Measurements from ENCODE around the gene TMEM184B.

Gene TMEM184B

GRCh38 chr22:38249803-38250642 is 22.8 kb downstream of the TMEM184B start:
- TF ChIP-seq ZNF70 (CRISPR knock-in tag; IDR thresholded peaks at IDR 0.05) = no peak
- TF ChIP-seq PATZ1 (CRISPR knock-in tag; IDR thresholded peaks at IDR 0.05; ENCODE audit: borderline replicate concordance) = no peak
- no peak for TF ChIP-seq PPARA (CRISPR knock-in tag; IDR thresholded peaks at IDR 0.05; ENCODE audit: borderline replicate concordance)
- TF ChIP-seq ZNF8 (CRISPR knock-in tag; IDR thresholded peaks at IDR 0.05) = no peak
- no peak for TF ChIP-seq ZFP30 (CRISPR knock-in tag; IDR thresholded peaks at IDR 0.05)
- no peak for ATAC-seq

- TF ChIP-seq POU6F1 (CRISPR knock-in tag; IDR thresholded peaks at IDR 0.05; ENCODE audit: borderline replicate concordance, low read depth) (no peak), GLIS3 (CRISPR knock-in tag; IDR thresholded peaks at IDR 0.05) (no peak), PPARA (CRISPR knock-in tag; IDR thresholded peaks at IDR 0.05; ENCODE audit: borderline replicate concordance) (no peak), ISL1 (CRISPR knock-in tag; IDR thresholded peaks at IDR 0.05) (no peak), PATZ1 (CRISPR knock-in tag; IDR thresholded peaks at IDR 0.05; ENCODE audit: borderline replicate concordance) (no peak), BACH2 (CRISPR knock-in tag; IDR thresholded peaks at IDR 0.05; ENCODE audit: borderline replicate concordance) (no peak)
Observed at GRCh38 chr22:38249301-38249700, 23.5 kb downstream of the TMEM184B start.

GRCh38 chr22:38248280-38248679 is 24.5 kb downstream of the TMEM184B start:
- no peak for TF ChIP-seq OSR1 (CRISPR knock-in tag; IDR thresholded peaks at IDR 0.05)
- TF ChIP-seq BACH2 (CRISPR knock-in tag; IDR thresholded peaks at IDR 0.05; ENCODE audit: borderline replicate concordance) = no peak
- no peak for TF ChIP-seq ZNF70 (CRISPR knock-in tag; IDR thresholded peaks at IDR 0.05)
- no peak for ATAC-seq

More at GRCh38 chr22:38249301-38249700, 23.5 kb downstream of the TMEM184B start:
- no peak for ATAC-seq

GRCh38 chr22:38247713-38248112 is 25.1 kb downstream of the TMEM184B start:
- ATAC-seq = no peak

More at GRCh38 chr22:38247713-38248112, 25.1 kb downstream of the TMEM184B start:
- TF ChIP-seq ZNF70 (CRISPR knock-in tag; IDR thresholded peaks at IDR 0.05) = no peak
- TF ChIP-seq ZFP30 (CRISPR knock-in tag; IDR thresholded peaks at IDR 0.05) = no peak
- no peak for TF ChIP-seq CSDC2 (CRISPR knock-in tag; IDR thresholded peaks at IDR 0.05)
- no peak for TF ChIP-seq ZNF565 (CRISPR knock-in tag; conservative IDR thresholded peaks at IDR 0.05; ENCODE audit: low read depth)
- no peak for TF ChIP-seq ARNTL (CRISPR knock-in tag; IDR thresholded peaks at IDR 0.05; ENCODE audit: borderline replicate concordance, low read depth)
- no peak for TF ChIP-seq PATZ1 (CRISPR knock-in tag; IDR thresholded peaks at IDR 0.05; ENCODE audit: borderline replicate concordance)
- TF ChIP-seq ZC3H10 (CRISPR knock-in tag; IDR thresholded peaks at IDR 0.05) = no peak
- no peak for TF ChIP-seq TCF4 (CRISPR knock-in tag; IDR thresholded peaks at IDR 0.05; ENCODE audit: borderline replicate concordance)
- TF ChIP-seq POU6F1 (CRISPR knock-in tag; IDR thresholded peaks at IDR 0.05; ENCODE audit: borderline replicate concordance, low read depth) = no peak
- TF ChIP-seq TOX (CRISPR knock-in tag; IDR thresholded peaks at IDR 0.05; ENCODE audit: borderline replicate concordance) = no peak
- no peak for TF ChIP-seq CSRNP3 (CRISPR knock-in tag; IDR thresholded peaks at IDR 0.05)
- no peak for TF ChIP-seq OSR1 (CRISPR knock-in tag; IDR thresholded peaks at IDR 0.05)
